Measurements from ENCODE around the gene IFT20. TPM values are rescaled to one million over a fixed set of nuclear protein-coding genes. Genes with fewer than 3 reads are reported as not detected.

Gene IFT20, protein sequence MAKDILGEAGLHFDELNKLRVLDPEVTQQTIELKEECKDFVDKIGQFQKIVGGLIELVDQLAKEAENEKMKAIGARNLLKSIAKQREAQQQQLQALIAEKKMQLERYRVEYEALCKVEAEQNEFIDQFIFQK
- 41.9 and 64.9 TPM in 2 replicates for total RNA-seq (2014; rRNA removed; shearing (Covaris generic); ENCODE audit: low replicate concordance)

DNA sequence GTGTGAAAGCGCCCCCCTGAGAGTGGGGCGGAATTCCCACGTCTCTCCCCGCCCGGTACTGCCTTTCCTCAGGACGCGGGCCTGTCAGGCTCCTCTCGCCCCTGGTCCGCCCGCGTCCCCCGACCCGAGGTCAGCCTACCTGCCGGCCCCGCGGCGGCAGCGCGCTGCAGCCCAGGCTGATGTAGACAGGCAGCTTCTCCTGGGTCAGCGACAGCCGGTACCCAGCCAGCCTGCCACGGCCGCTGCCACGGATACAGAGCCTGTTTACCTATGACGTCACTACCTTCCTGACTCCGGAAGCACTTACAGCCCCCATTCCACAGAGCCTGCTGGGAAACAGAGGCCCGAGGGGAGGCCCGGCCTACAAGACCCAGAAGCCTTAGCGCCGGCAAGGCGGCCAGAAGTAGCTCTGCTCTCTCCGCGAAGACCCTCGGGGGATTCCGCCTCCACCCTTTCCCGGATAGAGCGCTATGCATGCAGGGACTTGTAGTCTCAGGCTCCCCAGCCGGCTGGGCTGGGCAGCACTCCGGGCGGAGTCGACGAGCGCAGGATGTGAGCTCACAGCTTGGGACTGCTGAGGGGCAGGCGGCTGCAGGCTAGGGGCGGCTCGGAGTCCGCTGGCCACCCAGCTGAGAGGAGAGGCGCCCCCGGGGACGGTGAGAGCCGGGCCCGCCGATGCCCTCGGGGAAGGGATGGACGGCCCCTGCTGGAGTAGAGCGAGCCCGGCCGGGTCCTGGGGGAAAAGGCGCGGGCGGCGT lies at the start of gene IFT20, which contains the start of gene TNFAIP1:
Gene IFT20 (minus strand): TSS at position 272 of the 758 bp plus-strand sequence. CDS start 3,487 bp downstream, outside the sequence.
Gene TNFAIP1 (plus strand): TSS at position 561 of the 758 bp plus-strand sequence. CDS start 3,761 bp downstream, outside the sequence.
- peaks cover 57% of the 10 kb centered on the region for H3K36me3 ChIP-seq
- no peaks in the 10 kb centered on the region for H3K27me3 ChIP-seq
- H3K9me3 ChIP-seq, result no peaks in the 10 kb centered on the region
- H3K4me3 ChIP-seq, result peak within 1 kb of the TSS; percentile 98
- DNase-seq, result peak; percentile 100

DNA sequence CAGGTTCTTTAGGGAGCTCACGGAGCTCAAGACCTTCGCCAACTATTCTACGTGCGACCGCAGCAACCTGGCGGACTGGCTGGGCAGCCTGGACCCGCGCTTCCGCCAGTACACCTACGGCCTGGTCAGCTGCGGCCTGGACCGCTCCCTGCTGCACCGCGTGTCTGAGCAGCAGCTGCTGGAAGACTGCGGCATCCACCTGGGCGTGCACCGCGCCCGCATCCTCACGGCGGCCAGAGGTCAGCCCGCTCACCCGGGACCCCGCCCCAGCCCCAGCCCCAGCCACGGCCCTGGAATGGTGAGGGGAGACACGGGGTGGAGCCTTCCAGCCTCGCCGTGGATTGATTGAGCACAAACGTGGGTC lies 49.7 kb upstream of the IFT20 start:
- DNase-seq, result no peak

DNA sequence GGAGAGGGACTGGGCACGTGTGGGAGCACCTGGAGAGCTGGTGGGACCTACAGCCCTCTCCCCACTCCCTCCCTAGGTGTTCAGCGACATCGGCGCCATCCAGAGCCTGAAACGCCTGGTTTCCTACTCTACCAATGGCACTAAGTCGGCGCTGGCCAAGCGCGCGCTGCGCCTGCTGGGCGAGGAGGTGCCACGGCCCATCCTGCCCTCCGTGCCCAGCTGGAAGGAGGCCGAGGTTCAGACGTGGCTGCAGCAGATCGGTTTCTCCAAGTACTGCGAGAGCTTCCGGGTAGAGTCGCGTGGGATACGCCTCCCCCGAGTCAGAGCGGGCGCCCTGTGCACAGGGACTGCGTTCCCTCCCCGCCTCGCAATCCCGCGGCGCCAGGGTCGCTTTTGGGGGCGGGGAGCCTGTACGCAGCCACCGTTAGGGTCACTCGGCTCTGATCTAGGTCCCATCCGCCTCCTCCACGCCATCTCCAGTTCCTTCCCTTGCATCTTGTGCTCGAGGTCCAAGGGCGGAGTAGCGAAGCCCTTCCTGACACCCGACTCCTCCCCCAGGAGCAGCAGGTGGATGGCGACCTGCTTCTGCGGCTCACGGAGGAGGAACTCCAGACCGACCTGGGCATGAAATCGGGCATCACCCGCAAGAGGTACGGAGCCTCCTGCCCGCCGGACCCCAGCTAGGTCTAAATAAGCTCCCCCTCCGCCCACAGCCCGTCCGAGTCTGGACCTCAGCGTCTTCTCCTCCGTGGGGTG lies 49.2 kb upstream of the IFT20 start:
- no peaks in the 10 kb centered on the region for H3K27me3 ChIP-seq
- no peaks in the 10 kb centered on the region for H3K9me3 ChIP-seq
- no peak overlapping the region for H3K4me3 ChIP-seq
- peaks cover 41% of the 10 kb centered on the region for H3K36me3 ChIP-seq
- no peak for DNase-seq

More for the DNA sequence above, 49.7 kb upstream of the IFT20 start:
- H3K27me3 ChIP-seq, result no peaks in the 10 kb centered on the region
- peaks cover 47% of the 10 kb centered on the region for H3K36me3 ChIP-seq
- H3K9me3 ChIP-seq, result no peaks in the 10 kb centered on the region
- no peak overlapping the region for H3K4me3 ChIP-seq

DNA sequence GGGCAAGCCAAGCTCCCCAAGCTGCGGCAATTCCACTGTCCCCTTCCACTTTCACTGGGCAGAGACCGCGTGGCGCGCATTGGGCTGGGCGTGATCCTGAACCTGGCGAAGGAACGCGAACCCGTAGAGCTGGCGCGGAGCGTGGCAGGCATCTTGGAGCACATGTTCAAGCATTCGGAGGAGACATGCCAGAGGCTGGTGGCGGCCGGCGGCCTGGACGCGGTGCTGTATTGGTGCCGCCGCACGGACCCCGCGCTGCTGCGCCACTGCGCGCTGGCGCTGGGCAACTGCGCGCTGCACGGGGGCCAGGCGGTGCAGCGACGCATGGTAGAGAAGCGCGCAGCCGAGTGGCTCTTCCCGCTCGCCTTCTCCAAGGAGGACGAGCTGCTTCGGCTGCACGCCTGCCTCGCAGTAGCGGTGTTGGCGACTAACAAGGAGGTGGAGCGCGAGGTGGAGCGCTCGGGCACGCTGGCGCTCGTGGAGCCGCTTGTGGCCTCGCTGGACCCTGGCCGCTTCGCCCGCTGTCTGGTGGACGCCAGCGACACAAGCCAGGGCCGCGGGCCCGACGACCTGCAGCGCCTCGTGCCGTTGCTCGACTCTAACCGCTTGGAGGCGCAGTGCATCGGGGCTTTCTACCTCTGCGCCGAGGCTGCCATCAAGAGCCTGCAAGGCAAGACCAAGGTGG lies 46.0 kb upstream of the IFT20 start:
- no peaks in the 10 kb centered on the region for H3K9me3 ChIP-seq
- no peak overlapping the region for H3K4me3 ChIP-seq
- peaks cover 28% of the 10 kb centered on the region for H3K36me3 ChIP-seq
- no peak for DNase-seq
- H3K27me3 ChIP-seq, result no peaks in the 10 kb centered on the region

DNA sequence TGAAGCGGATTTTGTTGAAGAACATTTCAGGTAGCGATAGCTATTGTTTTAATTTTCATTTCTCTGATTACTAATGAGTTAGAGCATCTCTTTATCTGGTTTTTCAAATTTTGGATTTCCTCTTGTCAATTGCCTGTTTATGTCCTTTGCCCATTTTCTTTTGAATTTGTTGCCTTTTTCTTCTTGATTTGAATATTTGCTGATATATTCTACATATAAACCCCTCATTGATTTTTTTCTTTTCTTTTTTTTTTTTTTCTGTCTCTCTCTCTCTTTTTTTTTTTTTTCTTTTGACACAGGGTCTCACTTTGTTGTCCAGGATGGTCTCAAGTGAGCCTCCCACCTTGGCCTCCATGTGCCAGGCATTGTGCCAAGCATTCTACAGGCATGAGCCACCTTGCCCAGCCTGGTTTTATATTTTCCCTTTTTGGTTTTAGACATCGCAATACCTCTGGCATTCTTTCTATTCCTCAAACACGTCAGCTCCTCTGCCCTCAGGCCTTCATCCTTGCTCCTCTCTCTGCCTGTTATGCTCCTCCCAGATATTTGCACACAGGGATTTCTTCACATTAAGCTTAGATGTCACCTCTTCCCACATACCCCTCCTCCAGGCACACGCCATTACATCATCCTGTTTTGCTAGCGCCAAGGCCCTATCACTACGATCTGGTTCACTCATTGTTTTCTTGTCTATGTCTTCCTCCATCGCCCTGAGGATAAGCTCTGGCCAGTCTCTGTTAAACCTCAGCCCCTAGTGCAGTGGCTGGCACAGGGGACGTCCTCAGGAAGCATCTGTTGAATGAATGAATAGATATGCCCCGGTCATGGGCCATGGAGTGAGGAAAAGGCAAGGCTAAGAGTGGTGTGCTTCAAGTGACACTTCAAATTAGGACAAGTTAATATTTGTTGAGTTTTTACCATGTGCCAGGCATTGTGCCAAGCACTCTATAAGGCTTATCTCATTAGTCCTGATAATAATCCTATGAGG lies 44.8 kb upstream of the IFT20 start:
- Histone ChIP-seq H3K27me3 (no peaks in the 10 kb centered on the region), H3K36me3 (peaks cover 30% of the 10 kb centered on the region), H3K4me3 (no peak overlapping the region), H3K9me3 (no peaks in the 10 kb centered on the region)
- no peak for DNase-seq

DNA sequence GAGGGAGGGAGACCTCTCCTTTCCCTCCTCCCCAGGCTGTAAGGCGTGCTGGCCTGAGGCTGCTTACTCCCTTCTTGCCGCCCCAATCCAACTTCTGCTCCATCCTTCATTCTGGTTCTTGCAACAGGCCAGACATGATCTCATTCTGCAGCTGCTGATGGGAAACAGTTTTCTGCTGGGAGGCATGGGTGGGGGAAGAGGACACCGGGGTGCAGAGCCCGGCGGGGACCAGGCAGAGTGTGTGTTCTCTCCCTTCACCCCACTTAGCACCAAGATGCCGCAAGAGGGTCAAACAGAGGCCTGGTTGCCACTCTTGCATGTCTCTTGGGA lies 37.6 kb upstream of the IFT20 start:
- DNase-seq, result no peak
- peak overlapping the region; percentile 89 for H3K4me3 ChIP-seq

DNA sequence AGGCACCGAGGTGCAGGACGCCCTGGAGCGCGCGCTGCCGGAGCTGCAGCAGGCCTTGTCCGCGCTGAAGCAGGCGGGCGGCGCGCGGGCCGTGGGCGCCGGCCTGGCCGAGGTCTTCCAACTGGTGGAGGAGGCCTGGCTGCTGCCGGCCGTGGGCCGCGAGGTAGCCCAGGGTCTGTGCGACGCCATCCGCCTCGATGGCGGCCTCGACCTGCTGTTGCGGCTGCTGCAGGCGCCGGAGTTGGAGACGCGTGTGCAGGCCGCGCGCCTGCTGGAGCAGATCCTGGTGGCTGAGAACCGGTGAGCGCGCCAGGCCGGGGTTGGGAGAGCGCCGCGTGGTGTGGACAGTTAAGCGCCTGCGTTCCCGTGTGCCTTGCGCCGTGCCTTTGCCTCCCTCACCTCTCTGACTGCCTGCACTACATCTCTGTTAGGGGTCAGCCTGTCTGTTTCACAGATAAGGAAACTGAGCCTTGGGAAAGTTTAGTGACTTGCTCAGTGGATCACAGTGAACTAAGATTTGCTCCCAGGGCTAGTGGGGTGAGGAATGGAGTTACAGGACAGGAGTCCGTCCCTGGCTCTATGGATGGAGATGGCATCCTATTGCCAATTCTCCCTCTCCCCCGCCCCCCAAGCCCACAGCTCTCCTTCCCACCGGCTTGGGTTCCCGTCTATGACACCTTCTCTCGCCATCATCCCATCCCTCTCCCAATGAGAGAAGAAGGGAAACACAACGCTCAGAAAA lies 37.1 kb upstream of the IFT20 start:
- Histone ChIP-seq H3K4me3 (peak overlapping the region; percentile 89), H3K27me3 (no peaks in the 10 kb centered on the region), H3K36me3 (peaks cover 26% of the 10 kb centered on the region), H3K9me3 (no peaks in the 10 kb centered on the region)
- DNase-seq, result peak; percentile 62

More for the DNA sequence above, 37.6 kb upstream of the IFT20 start:
- Histone ChIP-seq H3K9me3 (no peaks in the 10 kb centered on the region), H3K36me3 (peaks cover 26% of the 10 kb centered on the region), H3K27me3 (no peaks in the 10 kb centered on the region)

DNA sequence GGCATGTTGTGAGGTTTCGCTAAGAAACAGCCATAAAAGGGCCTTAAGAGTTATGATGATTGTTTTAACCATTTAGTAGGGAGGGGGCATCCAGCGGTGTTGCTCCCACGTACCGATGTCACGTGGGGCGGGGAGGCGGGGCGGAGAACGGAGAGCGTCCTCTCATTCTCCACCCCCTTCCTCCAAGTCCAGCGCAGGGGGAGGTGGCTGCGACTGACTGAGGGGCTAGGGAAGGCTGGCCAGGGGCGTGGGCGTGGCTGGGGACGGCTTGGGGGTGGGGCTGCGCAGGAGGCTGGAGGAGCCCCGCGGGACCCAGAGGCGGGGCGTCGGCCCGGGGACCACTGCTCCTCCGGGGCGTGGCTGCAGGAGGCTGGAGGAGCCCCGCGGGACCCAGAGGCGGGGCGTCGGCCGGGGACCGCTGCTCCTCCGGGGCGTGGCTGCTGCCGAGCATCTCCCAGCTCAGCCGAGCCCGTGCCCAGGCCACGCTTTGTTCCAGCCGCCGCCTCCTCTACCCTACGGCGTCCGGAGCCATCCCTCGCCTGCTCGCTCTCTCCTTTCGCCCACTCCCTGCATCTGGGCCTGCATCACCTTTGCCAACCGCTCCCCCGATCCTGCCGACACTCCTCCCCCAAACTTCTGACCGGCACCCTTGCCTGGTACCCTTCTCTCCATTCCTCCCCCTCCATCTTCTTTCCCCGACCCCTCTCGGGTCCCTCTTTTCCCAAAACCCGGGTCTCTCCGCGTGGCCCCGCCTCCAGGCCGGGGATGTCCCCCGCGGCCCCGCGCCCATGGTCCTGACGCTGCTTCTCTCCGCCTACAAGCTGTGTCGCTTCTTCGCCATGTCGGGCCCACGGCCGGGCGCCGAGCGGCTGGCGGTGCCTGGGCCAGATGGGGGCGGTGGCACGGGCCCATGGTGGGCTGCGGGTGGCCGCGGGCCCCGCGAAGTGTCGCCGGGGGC lies 36.3 kb upstream of the IFT20 start, which contains the start of gene SARM1:
Gene SARM1 (plus strand): TSS at position 450 of the 958 bp plus-strand sequence. CDS start 339 bp downstream, at position 789.
- DNase-seq, result peak; percentile 97
- H3K9me3 ChIP-seq, result no peaks in the 10 kb centered on the region
- H3K4me3 ChIP-seq, result peak within 1 kb of the TSS; percentile 89
- no peaks in the 10 kb centered on the region for H3K27me3 ChIP-seq
- H3K36me3 ChIP-seq, result peaks cover 20% of the 10 kb centered on the region

DNA sequence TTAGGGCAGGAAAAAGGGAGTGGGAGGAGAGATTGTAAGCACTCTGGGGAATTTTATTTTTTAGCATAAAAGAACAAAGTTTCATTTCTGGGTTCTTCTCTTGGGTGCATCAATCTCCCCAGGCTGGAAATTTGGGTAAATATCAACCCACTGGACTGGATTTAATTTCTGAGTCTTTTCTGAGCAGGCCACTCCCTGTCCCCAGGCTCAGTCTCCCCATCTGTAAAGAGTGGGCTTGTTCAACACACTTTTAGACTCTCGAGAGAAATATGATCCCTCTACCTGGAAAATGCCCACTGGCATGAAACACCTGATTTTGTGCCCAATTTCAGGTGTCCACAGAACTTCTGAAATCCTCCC lies 35.5 kb upstream of the IFT20 start:
- Histone ChIP-seq H3K4me3 (peak overlapping the region; percentile 89), H3K27me3 (no peaks in the 10 kb centered on the region), H3K9me3 (no peaks in the 10 kb centered on the region), H3K36me3 (peaks cover 18% of the 10 kb centered on the region)
- no peak for DNase-seq

DNA sequence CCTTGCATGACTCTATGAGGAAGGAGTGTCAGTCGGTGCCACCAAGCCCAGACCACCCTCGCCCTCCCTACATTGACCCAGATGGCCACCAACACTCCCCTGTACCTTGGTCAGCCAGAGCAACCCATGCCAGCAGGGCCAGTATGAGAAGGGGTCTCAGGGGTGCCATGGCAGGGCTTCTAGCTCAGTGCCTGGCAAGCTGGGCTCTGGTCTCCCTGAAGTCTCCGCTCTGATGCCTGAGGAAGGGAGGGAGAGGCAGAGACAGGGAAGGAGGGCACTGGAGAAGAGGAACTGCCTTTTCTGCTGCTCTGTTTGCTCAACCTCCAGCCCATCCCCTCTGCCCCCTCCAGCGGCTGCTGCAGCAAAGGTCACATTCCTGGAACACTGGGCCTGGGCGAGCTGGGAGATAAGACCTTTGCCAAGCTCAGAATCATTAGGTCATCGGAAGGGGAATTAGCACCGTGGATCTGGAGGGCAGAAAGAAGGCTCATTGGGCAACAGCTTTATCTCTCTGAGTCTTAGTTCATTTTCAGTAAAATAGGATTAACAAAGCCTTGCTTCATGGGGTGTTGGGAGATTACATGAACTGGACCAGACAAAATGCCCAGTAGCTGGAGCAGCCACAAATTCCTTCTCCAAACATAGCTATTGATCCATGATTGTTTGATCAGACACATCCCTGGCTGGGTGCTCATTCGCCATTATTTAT lies 34.9 kb upstream of the IFT20 start, which contains the start of gene VTN:
Gene VTN (minus strand): TSS at position 273 of the 709 bp plus-strand sequence. CDS start 104 bp downstream, at position 169.
- H3K9me3 ChIP-seq, result no peaks in the 10 kb centered on the region
- DNase-seq, result peak; percentile 56
- peaks cover 15% of the 10 kb centered on the region for H3K36me3 ChIP-seq
- no peaks in the 10 kb centered on the region for H3K27me3 ChIP-seq
- H3K4me3 ChIP-seq, result peak within 1 kb of the TSS; percentile 89

DNA sequence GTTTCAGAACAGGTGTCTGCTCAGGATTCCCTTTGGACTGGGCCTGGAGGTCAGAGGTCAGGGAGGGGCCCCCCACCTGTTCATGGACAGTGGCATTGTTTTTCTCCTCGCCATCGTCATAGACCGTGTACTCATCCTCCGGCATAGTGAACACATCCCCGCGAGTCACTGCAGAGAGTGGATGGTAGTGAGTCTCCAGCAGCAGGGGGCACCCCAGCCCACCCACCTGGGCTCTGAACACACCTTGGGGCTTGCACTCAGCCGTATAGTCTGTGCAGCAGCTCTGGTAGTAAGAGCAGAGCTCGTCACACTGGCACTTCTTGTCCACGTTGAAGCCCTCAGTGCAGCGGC lies 34.4 kb upstream of the IFT20 start:
- Histone ChIP-seq H3K27me3 (no peaks in the 10 kb centered on the region), H3K4me3 (no peak overlapping the region), H3K36me3 (peaks cover 13% of the 10 kb centered on the region), H3K9me3 (no peaks in the 10 kb centered on the region)
- no peak for DNase-seq

DNA sequence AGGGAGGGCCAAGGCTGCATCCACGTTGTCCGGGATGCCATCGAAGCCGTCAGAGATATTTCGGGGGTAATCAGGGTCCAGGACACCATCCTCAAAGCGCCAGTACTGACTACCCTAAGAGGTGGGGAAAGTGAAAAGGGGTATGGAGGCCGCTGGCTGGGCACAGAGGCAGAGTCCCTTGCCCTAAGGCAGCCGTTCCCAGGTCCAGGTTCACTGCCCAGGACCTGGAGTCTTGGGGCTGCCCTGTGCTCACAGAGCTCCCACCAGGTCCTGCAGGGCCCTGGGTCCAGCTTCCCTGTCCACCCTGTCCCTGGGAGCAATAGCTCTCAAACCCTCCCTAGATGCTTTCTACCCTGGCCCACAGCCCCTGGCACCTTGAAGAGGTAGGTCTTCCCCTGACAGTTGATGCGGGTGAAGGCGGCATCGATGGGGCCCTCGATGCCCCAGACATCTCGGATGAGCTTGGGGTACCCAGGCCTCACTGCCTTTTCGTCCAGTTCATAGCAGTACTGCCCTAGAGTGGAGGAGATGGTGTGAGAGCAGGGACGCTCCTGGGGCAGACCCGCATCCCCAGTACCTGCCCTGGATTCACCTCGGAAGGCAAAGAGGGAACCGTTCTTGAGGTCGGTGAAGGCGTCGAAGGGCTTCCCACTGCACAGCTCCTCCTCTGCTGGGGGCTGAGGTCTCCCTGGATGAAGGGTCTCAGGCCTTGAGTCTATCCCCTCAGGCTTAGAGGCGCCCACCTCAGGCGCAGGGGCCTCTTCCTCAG lies 33.8 kb upstream of the IFT20 start:
- Histone ChIP-seq H3K36me3 (peaks cover 9% of the 10 kb centered on the region), H3K4me3 (no peak overlapping the region), H3K9me3 (no peaks in the 10 kb centered on the region), H3K27me3 (no peaks in the 10 kb centered on the region)
- DNase-seq, result no peak

DNA sequence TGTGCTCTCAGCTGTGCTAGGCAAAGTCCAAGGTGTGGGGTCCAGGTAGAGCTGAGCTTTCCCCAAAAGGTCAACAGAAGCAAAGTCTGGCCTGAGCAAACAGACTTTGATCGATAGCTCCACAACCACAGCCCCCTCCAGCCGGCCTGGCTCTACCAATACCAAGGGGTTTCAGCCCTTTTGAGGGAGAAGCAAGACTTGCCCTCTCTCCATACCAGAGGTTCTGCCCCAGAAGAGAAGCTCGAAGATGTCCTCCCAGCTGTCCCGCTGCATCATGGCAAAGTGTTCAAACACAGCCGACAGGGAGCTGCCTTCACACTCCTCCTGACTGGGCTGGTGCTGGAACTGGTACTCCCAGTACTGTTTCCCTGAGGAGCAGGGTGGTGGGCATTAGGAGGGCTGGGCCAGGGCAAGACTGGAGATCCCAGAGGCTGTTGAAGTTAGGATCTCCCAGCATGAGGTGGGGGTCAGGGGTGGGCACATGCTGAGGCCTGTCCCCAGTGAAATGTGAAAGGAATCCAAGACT lies 33.1 kb upstream of the IFT20 start:
- Histone ChIP-seq H3K4me3 (no peak overlapping the region), H3K9me3 (no peaks in the 10 kb centered on the region), H3K36me3 (peaks cover 10% of the 10 kb centered on the region), H3K27me3 (no peaks in the 10 kb centered on the region)
- DNase-seq, result no peak

Measured in MG63 (cell line).